Kidney epithelial cell (primary cell): ENCODE measurements around the gene SUMO1. TPM values are rescaled to one million over a fixed set of nuclear protein-coding genes. Genes with fewer than 3 reads are reported as not detected.

Experiments used
- DNase-seq: peaks from one replicate; pipeline ENCODE4 v3.0.0-alpha.2; 2010; ENCODE audit warnings: low read depth
- H3K27me3 ChIP-seq: 2 replicates; pipeline ENCODE4 v1.6.0; 2011; ENCODE audit warnings: low read length; ENCODE audit not compliant: control insufficient read depth, insufficient read depth
- H3K36me3 ChIP-seq: 2 replicates; pipeline ENCODE4 v1.5.1; 2011; ENCODE audit warnings: low read length; ENCODE audit not compliant: control insufficient read depth, insufficient read depth
- H3K4me3 ChIP-seq: 2 replicates; pipeline ENCODE4 v1.5.1; 2011; ENCODE audit warnings: low read depth, mild to moderate bottlenecking, control low read depth, low read length
- total RNA-seq: library from RNA; depleted of rRNA; stranded (reverse); fragments of >200 nt; gene quantifications from 2 replicates; pipeline ENCODE4 v1.2.3, GENCODE V29; 2015
- TF ChIP-seq, protein P1 (sequence below): IDR thresholded peaks from 2 replicates; pipeline ENCODE4 v1.5.1; 2011; ENCODE audit warnings: mild to moderate bottlenecking, moderate library complexity, low read length, control low read depth, inconsistent platforms; ENCODE audit not compliant: insufficient read depth, poor library complexity, severe bottlenecking

Gene SUMO1
- total RNA-seq, 1 donor from 2014 or later: 89.9 TPM

DNA sequence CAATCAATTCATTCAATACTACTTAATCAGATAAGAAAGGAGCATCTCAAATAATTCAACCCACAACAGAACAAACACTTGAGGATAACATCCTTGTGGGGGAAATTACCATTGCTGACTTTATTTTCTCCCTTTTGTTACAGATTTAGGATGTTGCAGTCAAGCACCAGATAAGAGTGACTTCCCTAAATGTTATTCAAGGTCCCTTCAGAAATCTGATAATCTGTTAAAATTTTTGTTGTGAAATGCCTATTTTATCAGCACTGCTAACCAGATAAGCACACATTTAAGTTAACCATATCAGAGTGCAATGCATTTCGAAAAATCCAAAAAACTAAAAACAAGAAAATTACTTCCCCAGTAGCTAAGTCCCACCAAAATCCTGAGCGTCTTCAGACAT is 33.5 kb downstream of the SUMO1 start:
- H3K4me3 ChIP-seq: no peak overlapping the region
- H3K36me3 ChIP-seq: no peaks in the 10 kb centered on the region
- TF ChIP-seq, protein P1, sequence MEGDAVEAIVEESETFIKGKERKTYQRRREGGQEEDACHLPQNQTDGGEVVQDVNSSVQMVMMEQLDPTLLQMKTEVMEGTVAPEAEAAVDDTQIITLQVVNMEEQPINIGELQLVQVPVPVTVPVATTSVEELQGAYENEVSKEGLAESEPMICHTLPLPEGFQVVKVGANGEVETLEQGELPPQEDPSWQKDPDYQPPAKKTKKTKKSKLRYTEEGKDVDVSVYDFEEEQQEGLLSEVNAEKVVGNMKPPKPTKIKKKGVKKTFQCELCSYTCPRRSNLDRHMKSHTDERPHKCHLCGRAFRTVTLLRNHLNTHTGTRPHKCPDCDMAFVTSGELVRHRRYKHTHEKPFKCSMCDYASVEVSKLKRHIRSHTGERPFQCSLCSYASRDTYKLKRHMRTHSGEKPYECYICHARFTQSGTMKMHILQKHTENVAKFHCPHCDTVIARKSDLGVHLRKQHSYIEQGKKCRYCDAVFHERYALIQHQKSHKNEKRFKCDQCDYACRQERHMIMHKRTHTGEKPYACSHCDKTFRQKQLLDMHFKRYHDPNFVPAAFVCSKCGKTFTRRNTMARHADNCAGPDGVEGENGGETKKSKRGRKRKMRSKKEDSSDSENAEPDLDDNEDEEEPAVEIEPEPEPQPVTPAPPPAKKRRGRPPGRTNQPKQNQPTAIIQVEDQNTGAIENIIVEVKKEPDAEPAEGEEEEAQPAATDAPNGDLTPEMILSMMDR: no peak
- no peaks in the 10 kb centered on the region for H3K27me3 ChIP-seq
- DNase-seq: no peak

DNA sequence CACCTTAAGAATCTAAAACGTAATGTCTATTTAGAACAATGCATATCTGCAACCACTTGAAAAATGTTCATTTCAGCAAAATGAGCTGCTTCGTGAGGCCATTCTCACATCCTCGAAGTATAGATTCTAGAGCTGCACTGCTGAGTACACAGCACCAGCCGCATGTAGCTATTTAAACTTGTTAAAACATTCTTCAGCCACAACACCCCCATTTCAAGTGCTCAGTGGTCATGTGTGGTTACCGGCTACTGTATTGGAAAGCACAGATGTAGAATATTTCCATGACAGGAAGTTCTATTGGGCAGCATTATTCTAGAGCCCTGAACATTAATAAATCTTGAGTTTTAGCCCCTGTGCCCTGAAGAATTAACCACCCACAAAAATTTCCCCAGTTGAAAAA is 35.0 kb downstream of the SUMO1 start:
- Histone ChIP-seq H3K4me3 (no peak overlapping the region), H3K36me3 (no peaks in the 10 kb centered on the region), H3K27me3 (no peaks in the 10 kb centered on the region)
- no peak for DNase-seq
- TF ChIP-seq, protein P1: no peak

DNA sequence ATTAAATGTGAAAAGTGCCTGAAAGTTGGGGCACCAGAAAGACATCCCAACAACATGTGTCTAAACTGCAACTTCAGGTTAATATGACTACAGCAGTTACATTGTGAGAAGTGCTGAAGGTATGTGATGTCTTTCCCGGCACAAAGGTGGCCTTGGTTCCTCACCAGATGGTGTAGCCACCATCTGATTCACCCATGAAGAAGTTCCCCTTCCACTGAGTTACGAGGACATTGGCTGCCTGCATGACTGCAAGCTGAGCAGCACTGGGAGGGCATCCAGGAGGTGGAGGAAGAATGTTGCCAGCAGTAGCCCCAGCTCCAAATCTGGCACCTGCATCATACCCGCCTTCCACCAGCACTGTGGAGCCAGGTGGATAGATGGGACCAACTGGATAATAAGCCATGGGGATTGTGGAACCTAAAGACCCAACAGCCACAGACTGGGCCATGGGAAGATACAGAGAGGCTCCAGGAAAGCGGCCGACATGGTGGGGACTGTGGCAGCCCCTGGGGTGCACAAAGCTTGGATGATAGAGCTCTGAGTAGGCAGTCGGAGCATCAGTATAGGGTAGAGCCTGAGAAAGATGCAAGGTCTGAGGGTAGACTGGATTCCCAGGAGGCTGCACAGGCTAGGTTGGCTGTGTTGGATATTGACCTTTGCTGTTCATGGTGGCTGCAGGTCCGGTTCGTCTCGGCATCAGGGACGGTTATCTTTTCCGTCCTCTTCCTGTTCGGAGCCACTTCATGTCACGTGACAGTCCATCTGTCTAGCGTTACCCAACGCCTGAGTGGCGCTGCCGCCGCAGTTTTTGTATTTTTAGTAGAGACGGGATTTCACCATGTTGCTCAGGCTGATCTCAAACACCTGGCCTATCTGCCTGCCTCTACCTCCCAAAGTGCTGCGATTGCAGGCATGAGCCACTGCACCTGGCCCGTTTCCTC is 36.9 kb downstream of the SUMO1 start:
- TF ChIP-seq, protein P1: no peak
- DNase-seq: no peak
- Histone ChIP-seq H3K4me3 (no peak overlapping the region), H3K36me3 (no peaks in the 10 kb centered on the region), H3K27me3 (no peaks in the 10 kb centered on the region)

DNA sequence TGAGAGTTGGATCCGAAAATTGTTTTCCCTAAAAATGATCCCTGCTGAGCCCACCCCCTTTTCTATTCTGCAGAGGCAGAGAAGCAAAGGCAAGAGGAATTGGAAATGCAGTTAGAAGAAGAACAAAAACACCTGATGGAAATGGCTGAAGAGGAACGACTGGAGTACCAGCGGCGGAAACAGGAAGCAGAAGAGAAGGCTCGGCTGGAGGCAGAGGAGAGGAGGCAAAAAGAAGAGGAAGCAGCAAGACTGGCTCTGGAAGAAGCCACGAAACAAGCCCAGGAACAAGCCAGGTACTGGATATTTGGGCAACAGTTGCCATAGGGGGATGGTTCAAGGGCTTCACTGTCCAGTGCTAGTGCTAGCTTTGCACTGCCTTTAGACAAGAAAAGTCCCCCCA is 41.7 kb downstream of the SUMO1 start:
- DNase-seq: no peak
- Histone ChIP-seq H3K36me3 (no peaks in the 10 kb centered on the region), H3K4me3 (no peak overlapping the region), H3K27me3 (no peaks in the 10 kb centered on the region)
- TF ChIP-seq, protein P1: no peak

DNA sequence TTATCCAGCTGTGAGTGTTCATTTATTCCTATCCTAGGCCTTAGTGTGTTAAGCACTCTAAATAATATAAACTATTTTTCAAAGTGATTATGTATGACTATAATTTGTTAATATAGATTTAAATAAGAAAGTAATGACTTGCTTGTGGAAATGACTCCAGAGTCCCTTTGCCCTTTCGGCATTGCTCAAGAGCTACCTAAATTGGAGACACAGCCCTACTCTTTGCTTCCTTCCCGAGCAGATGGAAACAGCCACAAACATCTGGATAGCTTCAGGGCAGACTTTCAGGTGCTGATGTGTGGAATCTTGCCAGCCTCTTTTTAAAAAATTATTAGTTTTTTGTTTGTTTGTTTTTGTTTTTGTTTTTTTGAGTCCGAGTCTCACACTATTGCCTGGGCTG is 44.0 kb downstream of the SUMO1 start:
- TF ChIP-seq, protein P1: no peak

DNA sequence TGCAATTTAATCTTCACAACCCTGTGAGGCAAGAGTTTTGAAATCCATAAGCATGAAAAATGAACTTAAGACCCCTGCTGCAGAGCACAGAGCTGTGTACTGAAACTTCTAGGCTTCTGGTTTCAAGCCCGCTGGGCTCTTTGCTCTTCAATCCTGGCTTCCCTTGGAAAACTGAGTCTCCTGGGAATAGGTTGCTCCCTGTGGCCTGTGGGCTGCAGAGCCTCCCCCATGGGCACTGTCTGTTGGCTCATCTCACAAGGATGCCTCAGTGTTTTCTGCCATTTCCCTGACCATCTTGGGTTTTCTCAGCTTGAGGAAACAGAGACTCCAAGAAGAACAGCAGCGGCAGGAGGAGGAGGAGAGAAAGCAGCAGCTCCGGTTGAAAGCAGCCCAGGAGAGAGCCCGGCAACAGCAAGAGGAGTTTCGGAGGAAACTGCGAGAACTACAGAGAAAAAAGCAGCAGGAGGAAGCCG is 44.5 kb downstream of the SUMO1 start:
- no peaks in the 10 kb centered on the region for H3K27me3 ChIP-seq
- TF ChIP-seq, protein P1: no peak
- DNase-seq: no peak
- H3K36me3 ChIP-seq: no peaks in the 10 kb centered on the region
- H3K4me3 ChIP-seq: no peak overlapping the region

More for the DNA sequence above, 44.0 kb downstream of the SUMO1 start:
- no peak overlapping the region for H3K4me3 ChIP-seq
- no peak for DNase-seq
- no peaks in the 10 kb centered on the region for H3K27me3 ChIP-seq
- H3K36me3 ChIP-seq: no peaks in the 10 kb centered on the region
